ENCODE measurements around the gene SATB1.
"Not testable (repeated sequence)": the region's sequence is repeated elsewhere in the genome, so short reads cannot be mapped to it uniquely, and the experiment has no call there.

Gene SATB1

DNA sequence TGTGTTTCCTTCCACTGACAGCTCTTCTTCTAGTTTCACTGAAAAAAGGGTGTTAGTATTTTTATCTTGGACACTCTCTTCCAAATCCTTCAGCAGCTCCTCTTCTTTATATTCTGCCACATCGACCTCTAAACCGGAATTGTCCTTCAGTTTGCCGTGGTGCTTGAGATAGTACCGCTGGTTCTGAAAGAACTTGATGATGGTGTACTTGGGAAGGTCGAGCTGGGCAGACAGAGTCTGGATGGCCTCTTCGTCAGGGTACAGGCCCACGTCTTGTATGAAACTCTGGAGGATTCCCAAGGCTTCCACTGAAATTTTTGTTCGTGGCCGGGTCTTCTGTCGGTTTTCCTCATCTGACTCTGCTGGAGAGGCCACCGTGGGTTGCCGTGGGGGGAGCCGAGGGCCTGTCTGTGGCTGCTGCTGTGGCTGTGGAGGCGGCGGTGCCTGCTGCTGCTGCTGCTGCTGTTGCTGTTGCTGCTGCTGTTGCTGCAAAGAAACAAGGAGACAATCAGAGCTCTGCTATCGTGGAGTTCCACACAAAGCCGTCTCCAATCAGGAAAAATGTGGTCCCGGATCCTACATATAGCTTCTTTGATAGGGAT lies 75.8 kb downstream of the SATB1 start:
- DNase-seq, result no peak

- no peak for DNase-seq
These were observed 79.0 kb downstream of the SATB1 start for GRCh38 chr3:18346097-18346496.

DNA sequence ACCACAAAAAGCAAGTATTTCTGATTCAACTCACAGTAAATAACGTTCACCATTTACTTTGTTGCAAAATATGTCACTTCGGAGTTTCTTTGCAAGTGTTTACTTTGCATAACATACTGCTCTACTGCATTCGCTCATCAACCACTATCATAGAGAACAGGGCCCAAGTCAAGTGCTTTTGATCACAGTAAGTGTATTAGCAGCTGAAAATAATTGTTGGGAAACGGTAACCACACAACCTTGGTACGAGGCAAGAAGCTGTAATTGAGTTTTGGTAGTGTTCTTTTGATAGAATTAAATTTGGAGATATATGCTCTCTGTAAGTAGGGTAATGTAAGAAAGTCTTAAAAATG lies 80.1 kb downstream of the SATB1 start:
- DNase-seq, result no peak

GRCh38 chr3:18344306-18345014 lies 80.7 kb downstream of the SATB1 start:
- DNase-seq, result no peak

DNA sequence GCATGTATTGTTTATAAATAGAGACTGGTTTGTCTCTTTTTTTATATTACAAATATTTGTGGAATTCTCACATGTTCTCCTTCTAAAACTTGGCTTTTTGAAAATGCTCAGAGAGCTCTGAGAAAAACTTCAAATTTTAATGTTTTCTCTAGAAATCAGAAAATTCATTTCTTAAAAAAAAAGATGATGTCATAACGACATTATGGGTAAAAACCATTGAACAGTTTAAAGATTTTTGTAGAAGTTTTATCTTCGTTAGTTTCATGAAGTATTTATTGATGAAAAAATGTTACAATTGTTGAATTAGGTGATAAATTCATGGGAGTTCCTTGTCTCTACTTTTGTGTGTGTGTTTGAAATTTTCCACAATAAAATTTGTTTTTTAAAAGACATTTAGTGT lies 81.3 kb downstream of the SATB1 start:
- no peak for DNase-seq

DNA sequence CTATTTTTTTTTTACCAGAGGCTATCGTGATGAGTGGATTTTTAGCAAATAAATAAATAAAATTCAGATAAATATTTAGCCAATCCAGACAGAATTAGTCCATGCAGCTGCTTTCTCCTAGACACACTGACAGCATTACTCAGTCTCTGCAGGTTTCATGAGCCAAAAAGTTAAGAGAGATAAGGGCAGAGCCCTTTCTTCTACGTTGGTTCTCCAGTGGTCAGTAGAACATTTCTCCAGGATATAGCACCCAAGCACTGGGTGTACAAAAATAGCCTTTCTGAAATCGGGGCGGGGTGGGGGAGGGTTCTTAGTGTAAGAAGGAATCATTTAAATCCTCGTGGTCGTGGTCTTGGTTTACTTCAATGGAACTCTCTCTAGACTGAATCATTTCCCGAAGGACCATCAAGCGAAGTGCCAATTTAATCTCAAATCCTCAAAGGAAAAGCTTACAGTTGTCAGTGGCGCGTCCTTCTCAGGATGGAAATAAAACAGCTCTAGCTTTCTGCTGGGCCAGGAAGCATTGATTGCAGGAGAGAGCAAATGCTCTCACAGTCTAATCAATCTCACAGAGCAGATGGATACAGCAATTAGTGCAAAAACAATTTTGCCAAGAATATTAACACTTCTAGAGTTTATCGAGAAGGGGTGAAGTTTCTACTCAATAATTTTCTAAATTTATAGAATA lies 86.2 kb downstream of the SATB1 start:
- DNase-seq, result no peak

- no peak for DNase-seq
These were observed 87.9 kb downstream of the SATB1 start for GRCh38 chr3:18337231-18337630.

- no peak for DNase-seq
These were observed 90.1 kb downstream of the SATB1 start for GRCh38 chr3:18334837-18335601.

DNA sequence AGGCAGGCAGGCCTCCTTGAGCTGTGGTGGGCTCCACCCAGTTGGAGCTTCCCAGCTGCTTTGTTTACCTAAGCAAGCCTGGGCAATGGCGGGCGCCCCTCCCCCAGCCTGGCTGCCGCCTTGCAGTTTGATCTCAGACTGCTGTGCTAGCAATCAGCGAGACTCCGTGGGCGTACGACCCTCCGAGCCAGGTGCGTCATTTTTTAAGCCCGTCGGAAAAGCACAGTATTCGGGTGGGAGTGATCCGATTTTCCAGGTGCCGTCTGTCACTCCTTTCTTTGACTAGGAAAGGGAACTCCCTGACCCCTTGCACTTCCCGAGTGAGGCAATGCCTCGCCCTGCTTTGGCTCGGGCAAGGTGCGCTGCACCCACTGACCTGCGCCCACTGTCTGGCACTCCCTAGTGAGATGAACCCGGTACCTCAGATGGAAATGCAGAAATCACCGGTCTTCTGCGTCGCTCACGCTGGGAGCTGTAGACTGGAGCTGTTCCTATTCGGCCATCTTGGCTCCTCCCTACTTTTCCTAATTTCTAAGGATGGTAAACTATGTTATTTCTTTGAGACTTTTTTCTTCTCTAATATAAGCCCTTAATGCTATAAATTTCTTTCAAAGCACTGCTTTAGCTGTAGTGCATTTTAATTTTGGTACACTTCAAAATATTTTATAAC lies 94.2 kb downstream of the SATB1 start:
- not testable (repeated sequence) for DNase-seq

GRCh38 chr3:18308096-18308650 lies 117.0 kb downstream of the SATB1 start:
- no peak for DNase-seq

GRCh38 chr3:18307529-18307928 lies 117.6 kb downstream of the SATB1 start:
- no peak for DNase-seq

- DNase-seq, result no peak
These were observed 122.6 kb downstream of the SATB1 start for GRCh38 chr3:18302517-18302916.

DNA sequence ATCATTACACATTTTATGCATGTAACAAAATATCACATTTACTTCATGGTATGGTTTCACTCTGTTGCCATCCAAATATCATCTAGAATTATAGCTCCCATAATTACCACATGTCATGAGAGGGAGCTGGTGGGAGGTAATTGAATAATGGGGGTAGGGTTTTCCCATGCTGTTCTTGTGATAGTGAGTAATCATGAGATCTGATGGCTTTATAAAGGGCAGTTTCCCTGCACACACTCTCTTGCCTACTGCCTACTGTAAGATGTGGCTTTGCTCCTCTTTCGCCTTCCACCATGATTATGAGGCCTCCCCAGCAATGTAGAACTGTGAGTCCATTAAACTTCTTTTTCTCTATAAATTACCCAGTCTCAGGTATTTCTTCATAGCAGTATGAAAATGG lies 123.4 kb downstream of the SATB1 start:
- DNase-seq, result no peak

- DNase-seq, result no peak
These were observed 124.2 kb downstream of the SATB1 start for GRCh38 chr3:18300916-18301315.

- DNase-seq, result no peak
These were observed 128.0 kb downstream of the SATB1 start for GRCh38 chr3:18297126-18297525.
